Measurements from ENCODE around the gene UBE2I.

UBE2I gene

GRCh38 chr16:1346422-1347285, 37.2 kb downstream of the UBE2I start:
- ChIA-PET POLR2A (ENCODE audit: low non-redundant PET) (interaction anchor here (0.5 to 0.7 kb wide), 2 partner anchors 21 to 42 kb away, joined by 3 read pairs; no protein-coding TSS in a partner anchor), CTCF (interaction anchor here (0.7 to 2.2 kb wide), 2 partner anchors 17 to 413 kb away, joined by 3 to 13 read pairs; no protein-coding TSS in a partner anchor)
- TF ChIP-seq, protein P1, sequence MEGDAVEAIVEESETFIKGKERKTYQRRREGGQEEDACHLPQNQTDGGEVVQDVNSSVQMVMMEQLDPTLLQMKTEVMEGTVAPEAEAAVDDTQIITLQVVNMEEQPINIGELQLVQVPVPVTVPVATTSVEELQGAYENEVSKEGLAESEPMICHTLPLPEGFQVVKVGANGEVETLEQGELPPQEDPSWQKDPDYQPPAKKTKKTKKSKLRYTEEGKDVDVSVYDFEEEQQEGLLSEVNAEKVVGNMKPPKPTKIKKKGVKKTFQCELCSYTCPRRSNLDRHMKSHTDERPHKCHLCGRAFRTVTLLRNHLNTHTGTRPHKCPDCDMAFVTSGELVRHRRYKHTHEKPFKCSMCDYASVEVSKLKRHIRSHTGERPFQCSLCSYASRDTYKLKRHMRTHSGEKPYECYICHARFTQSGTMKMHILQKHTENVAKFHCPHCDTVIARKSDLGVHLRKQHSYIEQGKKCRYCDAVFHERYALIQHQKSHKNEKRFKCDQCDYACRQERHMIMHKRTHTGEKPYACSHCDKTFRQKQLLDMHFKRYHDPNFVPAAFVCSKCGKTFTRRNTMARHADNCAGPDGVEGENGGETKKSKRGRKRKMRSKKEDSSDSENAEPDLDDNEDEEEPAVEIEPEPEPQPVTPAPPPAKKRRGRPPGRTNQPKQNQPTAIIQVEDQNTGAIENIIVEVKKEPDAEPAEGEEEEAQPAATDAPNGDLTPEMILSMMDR (conservative IDR thresholded peaks at IDR 0.05; ENCODE audit: low read depth) = 0 out of 2 replicates have a peak, but pooled peaks have one; percentile 13
- H3K27ac ChIP-seq = no peak overlapping the region
- DNase-seq (ENCODE audit: low spot score) = no peak

GRCh38 chr16:1347286-1347855, 37.9 kb downstream of the UBE2I start:
- POLR2A ChIA-PET (ENCODE audit: low non-redundant PET) = interaction anchor here (0.5 kb wide), 1 partner anchor 20 kb away, joined by 3 read pairs; no protein-coding TSS in a partner anchor
- DNase-seq (ENCODE audit: low spot score) = no peak
- TF ChIP-seq, protein P1 (conservative IDR thresholded peaks at IDR 0.05; ENCODE audit: low read depth) = no peak
- no peak overlapping the region for H3K27ac ChIP-seq
- CTCF ChIA-PET = interaction anchor here (0.6 to 2.2 kb wide), 4 partner anchors 15 to 412 kb away, joined by 3 to 13 read pairs (median 4); no protein-coding TSS in a partner anchor

GRCh38 chr16:1347962-1348361, 38.5 kb downstream of the UBE2I start:
- DNase-seq (ENCODE audit: low spot score) = no peak
- TF ChIP-seq, protein P1 (conservative IDR thresholded peaks at IDR 0.05; ENCODE audit: low read depth) = no peak
- no peak overlapping the region for H3K27ac ChIP-seq
- ChIA-PET CTCF (interaction anchor here (0.6 to 2.2 kb wide), 3 partner anchors 16 to 100 kb away, joined by 3 to 13 read pairs (median 4); no protein-coding TSS in a partner anchor), POLR2A (ENCODE audit: low non-redundant PET) (no interaction called here)

DNA sequence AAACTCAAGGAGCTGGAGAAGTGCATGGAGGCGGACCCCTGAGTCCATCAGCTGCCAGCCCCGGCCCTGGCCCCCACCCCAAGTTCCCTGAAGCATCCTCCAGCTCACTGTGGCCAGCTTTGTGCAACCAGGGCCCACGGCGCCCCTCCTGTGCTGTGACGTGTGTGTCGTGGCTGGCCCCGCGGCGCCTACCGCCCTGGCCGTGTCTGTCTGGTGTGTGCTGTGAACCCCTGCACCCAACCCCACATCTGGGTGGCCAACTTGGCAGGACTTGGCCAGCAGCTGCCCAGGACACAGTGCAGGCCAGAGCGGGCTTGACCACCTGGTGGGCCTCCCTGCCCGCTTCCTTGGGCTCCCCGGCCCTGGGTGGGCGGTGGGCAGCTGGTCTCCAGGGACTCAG, 39.0 kb downstream of the UBE2I start:
- DNase-seq (ENCODE audit: low spot score) = no peak
- TF ChIP-seq, protein P1 (conservative IDR thresholded peaks at IDR 0.05; ENCODE audit: low read depth) = no peak
- POLR2A ChIA-PET (ENCODE audit: low non-redundant PET) = no interaction called here
- no peak overlapping the region for H3K27ac ChIP-seq
- CTCF ChIA-PET = no interaction called here

DNA sequence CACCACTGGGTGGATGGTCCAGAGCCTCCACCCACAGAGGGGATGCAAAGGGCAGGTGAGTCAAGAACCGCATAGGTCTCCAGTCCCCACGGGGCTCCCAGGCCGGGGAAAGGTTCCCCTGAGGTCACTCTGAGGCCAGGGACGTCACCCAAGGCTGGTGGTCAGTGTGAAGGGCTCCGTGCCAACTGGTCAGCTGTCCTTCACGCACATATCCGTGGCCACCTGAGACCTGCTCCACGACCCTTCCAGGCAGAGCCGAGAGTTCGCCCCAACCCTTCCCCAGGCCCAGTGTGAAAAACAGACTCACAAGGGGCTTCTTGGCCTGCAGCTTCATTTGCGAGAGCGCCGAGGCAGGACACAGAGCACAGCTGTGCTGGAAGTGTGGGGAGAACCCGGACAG, 39.5 kb downstream of the UBE2I start:
- ChIA-PET CTCF (no interaction called here), POLR2A (ENCODE audit: low non-redundant PET) (no interaction called here)
- peak overlapping the region; percentile 9; the same call in 1 of the 2 replicates for H3K27ac ChIP-seq
- no peak for DNase-seq (ENCODE audit: low spot score)
- TF ChIP-seq, protein P1 (conservative IDR thresholded peaks at IDR 0.05; ENCODE audit: low read depth) = no peak

GRCh38 chr16:1349351-1349750, 39.9 kb downstream of the UBE2I start:
- ChIA-PET CTCF (no interaction called here), POLR2A (ENCODE audit: low non-redundant PET) (no interaction called here)
- peak overlapping the region; percentile 9; the same call in 1 of the 2 replicates for H3K27ac ChIP-seq
- no peak for DNase-seq (ENCODE audit: low spot score)
- TF ChIP-seq, protein P1 (conservative IDR thresholded peaks at IDR 0.05; ENCODE audit: low read depth) = no peak
